NCI-H226 (cell line): ENCODE data around the gene PARVA.
A peak's percentile ranks its signal among the peaks of the same experiment; 100 is the strongest.

ENCODE experiments used
- DNase-seq: peaks from one replicate; pipeline ENCODE4 v3.0.0-alpha.2; 2015

PARVA gene

GRCh38 chr11:12433571-12434324 lies 56.4 kb downstream of the PARVA start:
- no peak for DNase-seq

DNA sequence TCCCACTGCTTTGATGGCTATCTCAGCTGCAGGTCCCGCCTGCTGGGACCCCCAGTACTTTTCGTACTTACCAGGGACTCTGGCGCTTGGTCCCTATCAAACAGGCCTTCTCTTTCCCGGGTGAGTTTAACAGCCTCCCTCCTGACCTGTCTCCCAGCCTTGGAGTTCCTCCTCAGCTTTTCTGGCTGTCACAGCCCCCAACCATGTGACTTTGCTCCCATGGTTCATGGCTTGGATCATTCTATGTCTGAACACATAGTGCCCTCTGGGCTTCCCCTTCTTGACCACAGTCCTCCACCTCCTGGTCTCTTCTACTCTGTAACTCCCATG lies 56.9 kb downstream of the PARVA start:
- DNase-seq = no peak

- DNase-seq = no peak
These were observed 57.9 kb downstream of the PARVA start for GRCh38 chr11:12435264-12435663.

DNA sequence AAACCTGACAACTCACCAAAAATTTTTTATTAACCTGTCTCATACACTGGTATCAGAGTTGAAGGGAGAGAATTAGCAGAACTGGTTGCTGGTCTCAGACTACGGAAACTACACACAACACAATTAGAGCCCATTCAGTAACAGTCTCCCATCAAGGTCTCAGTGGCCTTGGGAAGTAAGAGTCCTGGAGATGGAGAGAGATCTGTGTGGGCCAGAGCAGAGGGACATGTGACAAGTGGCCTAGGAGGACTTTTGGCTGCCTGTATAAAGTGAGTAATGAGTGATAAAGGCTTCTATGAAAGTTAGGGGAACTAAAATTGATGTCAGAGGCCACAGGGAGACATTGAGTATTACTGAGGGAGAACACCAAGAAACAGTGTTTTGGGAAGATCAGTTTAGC lies 58.9 kb downstream of the PARVA start:
- no peak for DNase-seq

GRCh38 chr11:12438291-12438690 lies 60.9 kb downstream of the PARVA start:
- DNase-seq = no peak

GRCh38 chr11:12439615-12440014 lies 62.2 kb downstream of the PARVA start:
- no peak for DNase-seq

GRCh38 chr11:12440565-12440964 lies 63.2 kb downstream of the PARVA start:
- DNase-seq = no peak

DNA sequence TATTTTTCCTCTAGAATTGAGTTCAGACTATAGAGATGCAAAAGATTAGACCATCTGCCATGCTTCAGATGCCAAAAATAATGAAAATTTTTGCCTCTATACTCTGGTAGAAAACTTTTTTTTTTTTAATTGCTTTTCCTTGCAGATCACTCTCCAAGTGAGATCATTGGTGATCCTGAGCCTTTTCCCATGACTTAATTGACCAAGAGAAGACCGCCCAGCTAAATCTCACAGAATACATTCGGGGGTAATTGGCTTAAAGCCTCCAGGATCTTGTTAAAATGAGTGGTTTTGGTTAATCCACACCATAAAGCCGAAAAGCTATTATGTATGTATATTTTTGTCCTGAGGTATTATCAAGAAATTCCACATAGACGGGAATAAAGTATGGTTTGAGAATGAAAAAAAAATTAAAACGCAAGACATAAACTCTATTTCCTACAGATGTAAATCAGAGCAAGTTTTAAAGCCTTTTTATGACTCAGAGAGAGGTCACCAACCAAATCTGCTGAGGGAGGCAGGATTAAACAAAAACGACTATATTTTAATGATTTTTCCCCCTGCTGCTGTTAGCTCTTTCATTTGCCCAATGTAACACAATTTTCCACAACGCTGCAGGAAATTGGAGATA lies 64.0 kb downstream of the PARVA start:
- DNase-seq = no peak

- no peak for DNase-seq
These were observed 67.2 kb downstream of the PARVA start for GRCh38 chr11:12444601-12445000.

GRCh38 chr11:12445001-12445400 lies 67.6 kb downstream of the PARVA start:
- no peak for DNase-seq

- DNase-seq = no peak
These were observed 69.5 kb downstream of the PARVA start for GRCh38 chr11:12446863-12447262.

DNA sequence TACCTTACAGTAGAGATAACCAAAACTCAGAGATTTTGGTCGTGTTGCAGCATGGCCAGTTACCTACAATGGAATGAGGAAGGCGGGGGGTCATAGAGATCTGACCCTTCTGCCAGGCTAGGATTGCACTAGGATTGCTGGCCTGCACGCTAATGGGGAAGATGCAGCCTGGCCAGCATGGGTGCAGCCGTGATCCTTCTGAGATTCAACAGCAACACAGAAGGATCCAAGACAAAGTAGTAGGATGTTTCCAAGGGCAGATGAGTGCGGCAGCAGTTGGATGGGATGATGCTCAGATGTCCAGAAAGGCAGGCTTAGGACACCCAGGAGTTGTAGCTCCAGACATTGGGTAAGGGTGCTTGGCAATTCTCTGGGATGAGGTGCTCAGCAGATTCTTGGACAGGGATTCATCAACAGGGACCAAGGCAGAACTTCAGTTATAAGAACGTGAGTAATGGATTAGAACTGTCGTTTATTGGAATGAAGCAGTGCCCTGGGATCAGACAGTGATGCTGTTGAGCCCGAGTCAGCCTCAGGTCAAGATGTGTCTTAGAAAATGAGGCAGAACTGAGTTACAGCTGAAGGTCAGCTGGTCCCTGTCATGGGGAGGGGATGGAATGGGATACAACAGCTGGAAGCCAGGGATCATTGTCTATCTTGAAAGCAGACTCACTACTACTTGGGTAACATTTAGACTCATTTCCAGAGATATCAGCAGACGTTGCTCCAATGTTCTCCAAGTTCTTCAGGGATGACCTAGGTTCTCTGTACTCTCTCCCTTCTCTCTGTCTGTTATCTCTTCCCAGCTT lies 71.0 kb downstream of the PARVA start:
- DNase-seq = no peak

GRCh38 chr11:12449961-12450715 lies 72.8 kb downstream of the PARVA start:
- DNase-seq = peak; percentile 78

DNA sequence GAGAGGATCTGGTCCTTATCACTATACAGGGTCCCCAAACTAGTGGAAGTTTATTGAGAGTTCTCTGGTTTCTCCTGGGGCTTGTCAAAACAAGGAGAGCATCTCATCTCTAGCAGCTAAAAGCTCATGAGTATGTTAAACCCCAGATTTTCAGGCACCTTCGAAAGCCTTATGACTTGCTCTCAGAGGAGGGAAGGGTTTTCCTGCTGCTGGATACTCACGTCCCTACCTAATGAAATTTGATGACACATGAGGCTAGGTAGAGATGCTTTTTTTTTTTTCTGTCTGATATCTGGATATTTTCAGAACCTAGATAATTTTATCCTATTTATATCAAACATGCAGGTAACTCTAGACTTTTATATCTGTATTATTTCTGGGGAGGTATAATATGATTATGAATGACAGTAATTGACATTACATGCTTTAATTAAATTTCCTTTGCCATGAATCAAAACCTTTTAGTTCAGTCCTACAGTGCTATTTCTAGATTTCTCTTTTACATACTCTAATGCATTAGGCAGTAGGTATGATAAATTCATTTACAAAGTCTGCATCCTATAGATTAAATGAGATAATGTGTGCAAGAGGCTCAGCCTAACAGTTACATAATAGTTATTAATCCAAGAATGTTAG lies 73.9 kb downstream of the PARVA start:
- DNase-seq = no peak

- no peak for DNase-seq
These were observed 75.9 kb downstream of the PARVA start for GRCh38 chr11:12453243-12453642.

DNA sequence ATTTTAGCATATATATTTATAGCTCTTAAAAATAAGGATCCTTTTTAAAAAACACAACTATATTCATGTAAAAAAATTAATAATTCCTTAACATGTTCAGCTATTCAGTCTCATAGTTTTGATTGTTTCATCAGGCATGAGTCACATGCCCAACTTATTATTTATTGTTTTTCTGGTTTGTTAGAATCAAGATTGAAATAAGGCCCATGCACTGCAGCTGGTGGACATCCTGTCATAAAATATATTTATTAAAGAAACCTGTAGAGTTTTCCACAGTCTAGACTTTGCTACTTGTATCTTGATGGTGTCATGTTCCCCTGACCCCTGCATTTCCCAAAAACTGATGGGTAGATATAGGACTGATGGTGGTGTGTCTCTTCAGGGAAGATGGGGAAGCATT lies 77.4 kb downstream of the PARVA start:
- DNase-seq = no peak

DNA sequence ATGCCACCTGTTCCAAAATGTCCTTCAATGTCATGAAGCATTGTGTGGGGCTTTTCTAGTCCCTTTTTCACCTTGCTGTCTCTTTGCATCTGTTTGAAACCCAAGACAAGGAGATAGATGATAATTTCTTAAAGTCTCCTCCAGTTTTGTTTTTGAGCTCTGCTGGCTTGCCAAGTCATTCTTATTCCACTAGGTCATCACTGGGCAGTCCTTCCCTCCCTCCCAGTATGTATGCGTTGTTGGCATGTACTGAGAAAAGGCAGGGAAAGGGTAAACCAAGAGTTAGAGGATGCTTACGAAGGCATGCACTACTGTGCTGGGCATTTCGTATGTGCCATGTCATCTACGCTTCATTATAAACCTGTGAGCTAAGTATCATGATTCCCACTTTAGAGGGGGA lies 78.6 kb downstream of the PARVA start:
- peak; percentile 76 for DNase-seq

DNA sequence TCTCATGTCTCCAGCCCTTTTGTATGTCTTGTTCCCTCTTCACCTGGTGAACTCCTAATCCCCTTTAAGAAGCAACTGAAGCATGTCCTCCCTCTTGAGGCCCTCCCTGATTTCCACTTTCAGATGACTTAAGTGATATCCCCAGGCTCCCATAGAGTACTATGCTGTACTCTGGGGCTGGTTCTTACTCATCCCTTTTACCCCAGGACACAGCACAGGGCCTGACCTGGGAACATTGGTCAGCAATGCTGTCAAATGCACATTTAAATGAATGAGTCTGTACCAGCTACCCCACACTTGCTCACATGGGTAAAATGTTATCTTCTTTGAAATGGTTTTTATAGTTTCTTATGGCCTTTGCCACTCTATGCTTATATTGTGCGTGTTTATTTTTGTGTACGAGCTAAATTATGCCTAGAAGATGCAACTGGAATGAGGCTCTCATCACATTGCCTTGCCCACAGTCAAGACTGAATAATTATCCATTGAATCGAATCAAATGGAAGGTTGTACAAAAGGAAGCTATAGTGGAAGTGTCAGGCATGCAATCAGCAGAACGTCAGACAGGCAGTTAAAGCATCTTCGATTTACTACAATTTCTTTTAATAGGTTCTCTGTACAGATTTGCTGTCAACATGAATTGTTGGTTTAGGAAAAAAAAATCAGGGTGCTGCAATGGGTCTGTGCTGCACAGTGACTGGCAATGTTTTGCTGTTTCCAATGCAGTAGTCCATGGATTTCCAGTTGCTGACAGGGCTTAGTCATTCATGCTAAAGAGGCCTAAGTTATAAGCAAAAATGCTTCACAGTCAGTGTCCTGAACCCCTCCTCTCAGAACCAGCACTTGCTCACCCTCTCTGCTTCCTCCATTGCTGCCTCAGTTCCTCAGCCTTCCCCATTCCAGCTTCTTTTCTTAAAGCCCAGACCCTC lies 79.5 kb downstream of the PARVA start:
- peak; percentile 46 for DNase-seq

DNA sequence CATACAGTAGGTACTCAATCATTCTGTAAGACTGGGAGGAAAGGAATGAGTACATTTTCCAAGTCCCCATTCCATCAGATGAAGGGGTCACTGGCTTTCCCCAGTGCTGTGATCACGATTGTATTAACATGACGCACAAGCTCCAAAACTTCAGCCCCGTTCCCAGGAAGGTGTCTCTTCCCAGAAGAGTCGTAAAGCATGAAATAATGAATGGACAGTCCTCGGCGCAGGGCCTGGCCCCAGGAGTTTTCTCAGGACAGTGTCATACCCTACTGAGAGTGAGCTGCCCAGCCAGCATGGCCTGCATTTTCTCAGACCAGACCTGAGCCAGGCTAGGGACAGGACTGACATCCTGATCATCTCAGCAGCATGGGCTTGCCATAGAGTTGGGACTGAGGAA lies 80.7 kb downstream of the PARVA start:
- DNase-seq = no peak

GRCh38 chr11:12459374-12459773 lies 82.0 kb downstream of the PARVA start:
- DNase-seq = no peak

- no peak for DNase-seq
These were observed 82.6 kb downstream of the PARVA start for GRCh38 chr11:12459865-12460444.
